Renal cortical epithelial cell (primary cell): Measurements from ENCODE around the gene GNAS-AS1. TPM values are rescaled to one million over a fixed set of nuclear protein-coding genes. Genes with fewer than 3 reads are reported as not detected.

Experiments
- DNase-seq: peaks from one replicate; pipeline ENCODE4 v3.0.0-alpha.2; 2011; ENCODE audit warnings: low read depth
- total RNA-seq: library from RNA; depleted of rRNA; stranded (reverse); fragments of >200 nt; gene quantifications from 2 replicates; pipeline ENCODE4 v1.2.3, GENCODE V29; 2014

Gene GNAS-AS1
- total RNA-seq, 1 donor from 2014 or later, result 0.65 TPM

DNA sequence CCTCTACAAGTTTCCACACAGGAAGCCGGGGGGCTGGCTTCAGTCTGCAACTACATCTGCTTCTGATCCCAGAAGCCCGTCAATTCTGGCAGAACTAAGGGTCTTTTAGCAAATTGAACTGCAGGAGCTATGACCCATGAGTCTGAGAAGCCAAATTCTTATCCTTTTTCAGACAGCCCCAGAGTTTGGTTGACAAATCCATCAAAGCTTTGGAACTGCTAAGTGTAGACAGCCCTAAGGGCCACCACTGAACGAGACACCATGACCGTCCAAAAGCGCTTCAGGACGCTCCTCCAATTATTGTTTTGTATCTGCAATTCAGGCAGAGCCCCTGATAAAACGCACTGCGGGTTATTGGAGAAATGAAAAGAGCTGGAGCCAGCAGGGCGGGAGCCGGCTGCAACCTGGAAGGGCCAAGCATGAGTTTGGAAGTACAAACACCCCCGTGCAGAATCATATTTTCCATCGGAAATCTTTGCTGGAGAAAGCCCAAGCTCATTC, 67.1 kb downstream of the GNAS-AS1 start:
- DNase-seq, result no peak

DNA sequence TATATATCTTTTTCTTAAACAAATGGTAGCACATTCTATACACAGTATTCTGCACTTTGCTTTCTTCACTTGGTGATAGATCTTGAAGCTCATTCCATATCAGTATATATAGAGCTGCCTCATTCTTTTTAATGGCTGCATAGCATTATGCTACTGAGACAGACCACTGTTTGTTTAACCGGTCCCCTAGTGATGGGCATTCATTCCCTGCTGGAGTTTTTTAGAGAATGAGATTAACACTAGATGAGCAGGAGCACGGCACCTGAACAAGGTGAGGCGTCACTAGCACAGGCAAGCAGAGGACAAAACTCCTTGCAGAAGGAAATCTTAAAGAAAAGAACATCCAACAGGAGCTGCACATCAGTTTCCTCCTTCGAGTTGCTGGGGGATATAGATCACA, 69.6 kb downstream of the GNAS-AS1 start:
- no peak for DNase-seq

DNA sequence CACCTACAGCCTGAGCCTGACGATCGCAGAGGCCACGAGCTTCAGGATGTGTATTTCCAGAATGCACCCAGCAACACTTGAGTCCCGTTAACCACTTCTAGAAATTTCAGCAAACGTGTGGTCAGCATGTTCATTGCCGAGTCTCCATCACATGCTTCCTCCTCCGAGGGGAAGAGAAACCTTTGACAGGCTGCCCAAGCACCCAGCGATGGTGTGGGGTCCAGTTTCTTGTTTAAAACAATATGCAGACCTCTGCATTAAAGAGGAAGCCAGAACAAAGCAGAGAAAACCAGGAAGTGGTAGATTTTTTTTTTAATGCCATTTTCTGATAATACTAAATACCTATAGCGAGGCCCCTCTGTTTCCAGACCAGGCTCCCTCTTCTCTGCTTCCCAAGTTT, 71.9 kb downstream of the GNAS-AS1 start:
- DNase-seq, result no peak

DNA sequence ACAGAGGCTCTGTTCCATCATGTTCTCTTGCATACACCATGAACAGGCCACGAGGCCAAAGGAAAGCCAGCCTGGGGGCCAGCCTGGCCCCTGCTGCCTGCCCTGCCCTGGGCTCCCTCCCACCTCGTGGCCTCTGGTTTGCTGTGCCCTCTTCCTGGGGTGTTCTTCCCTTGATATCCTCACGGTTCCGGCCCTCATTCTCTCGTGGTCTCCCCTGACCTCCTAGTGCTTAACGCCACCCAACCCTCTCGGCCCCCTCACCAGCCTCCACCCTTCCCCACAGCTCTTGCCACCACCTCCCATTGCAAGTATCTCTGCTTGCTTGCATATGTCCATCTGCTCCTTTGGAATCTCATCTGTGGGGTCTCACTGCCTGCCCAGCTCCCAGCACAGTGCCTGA, 73.0 kb downstream of the GNAS-AS1 start:
- DNase-seq, result no peak

DNA sequence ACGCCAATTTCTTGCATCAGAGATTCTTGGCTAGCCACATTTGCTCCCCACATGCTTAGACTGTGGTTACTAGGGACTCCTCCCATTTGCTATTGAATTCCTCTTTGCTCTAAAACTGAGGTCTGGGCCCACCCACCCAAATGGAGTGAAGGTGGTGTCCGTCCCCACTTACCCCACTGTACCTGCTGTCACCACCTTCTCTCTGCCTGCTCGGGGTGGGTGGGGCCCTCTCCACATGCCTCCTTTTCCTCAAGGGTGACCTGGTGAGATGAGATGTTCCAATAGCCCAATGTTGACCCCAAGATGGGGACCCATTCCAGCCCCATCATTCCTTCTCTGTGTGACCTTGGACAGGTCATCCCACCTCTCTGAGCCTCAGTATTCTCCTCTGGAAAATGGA, 74.6 kb downstream of the GNAS-AS1 start:
- no peak for DNase-seq

DNA sequence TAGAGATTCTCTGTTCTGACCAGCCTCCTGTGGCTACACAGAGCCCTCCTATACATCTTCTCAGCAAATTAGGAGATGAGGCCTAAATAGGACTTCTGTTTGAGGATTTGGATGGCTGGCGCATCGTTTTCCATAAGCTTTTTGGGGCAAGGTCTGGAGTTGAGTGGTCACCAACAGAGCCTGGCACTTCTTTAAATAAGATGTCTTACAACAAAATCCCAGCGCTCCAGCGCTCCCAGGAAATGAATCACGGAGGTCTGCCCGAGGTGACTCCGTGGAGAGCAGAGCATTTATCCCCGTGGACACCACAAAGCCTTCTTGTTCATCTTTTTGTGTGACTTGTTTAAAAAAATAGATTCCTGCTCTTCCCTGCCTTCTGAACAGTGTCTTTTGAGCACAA, 75.3 kb downstream of the GNAS-AS1 start:
- no peak for DNase-seq

DNA sequence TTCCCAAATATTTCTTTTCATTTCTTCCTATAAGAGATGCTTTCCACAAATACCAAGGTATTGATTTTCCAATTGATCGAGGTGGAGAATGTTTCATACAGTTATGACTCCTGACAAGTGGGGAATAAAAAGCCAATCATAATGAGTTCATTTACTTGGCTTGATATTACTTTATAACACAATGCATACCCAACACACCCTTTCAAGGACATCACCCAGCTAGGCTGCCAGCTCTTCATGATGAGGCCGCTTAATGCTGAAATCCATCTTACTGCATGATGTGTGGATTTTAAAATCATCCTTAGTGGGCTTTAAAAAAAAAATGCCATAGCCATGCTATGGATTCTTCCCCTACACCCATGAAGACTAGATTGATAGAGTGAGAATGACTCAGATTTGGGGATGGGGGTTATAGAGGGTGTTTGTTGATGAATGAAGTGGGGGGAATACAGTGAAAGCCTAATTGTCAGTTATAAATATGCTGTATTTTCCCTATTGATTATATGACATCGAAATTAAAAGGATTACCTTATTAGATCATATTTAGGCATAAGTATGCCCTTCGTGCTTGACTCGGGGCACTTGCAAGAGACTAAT, 75.9 kb downstream of the GNAS-AS1 start:
- DNase-seq, result no peak

DNA sequence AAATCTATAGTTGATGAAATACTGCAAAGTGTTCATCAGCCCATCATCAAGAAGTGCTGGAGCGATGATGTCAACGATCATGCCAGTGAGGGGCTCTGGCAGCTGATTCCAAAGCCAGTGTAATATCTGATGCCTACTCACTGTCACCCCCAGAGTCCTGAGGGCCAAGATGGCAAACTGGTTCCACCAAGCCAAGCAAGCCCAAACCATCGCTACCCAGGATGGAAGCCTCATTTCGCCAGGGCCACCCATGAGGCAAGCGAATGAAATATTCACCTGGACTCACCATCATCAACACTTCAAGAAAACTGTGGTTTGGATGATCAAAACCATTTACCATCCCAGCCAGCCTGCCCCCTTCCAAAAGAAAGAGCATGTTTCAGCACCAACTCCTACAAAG, 76.5 kb downstream of the GNAS-AS1 start:
- no peak for DNase-seq

DNA sequence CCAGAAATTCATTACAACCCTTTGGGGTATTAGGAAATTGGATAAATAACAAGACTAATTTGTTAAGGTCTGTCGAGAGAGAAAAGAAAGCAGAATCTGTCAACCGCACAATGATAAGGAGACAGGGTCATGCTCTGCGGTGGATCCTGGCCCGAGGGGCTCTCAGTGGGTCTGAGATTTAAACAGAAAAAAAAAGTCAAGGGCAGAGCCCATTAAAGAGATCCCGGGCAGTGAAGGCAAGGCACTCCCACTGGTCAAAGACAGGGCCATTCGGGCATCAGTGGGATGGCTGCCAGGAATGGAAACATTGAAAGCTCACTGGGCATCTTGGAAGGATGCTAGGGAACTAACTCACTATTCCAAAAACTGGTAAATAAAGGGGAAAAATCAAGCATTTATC, 77.9 kb downstream of the GNAS-AS1 start:
- DNase-seq, result no peak

Other genes with a start within 250 kb of the GNAS-AS1 start
- 25.9 and 60.6 TPM in 2 replicates for gene STX16, start 199.6 kb downstream of the GNAS-AS1 start, total RNA-seq
- gene NPEPL1, start 158.1 kb downstream of the GNAS-AS1 start, total RNA-seq, result 19.5 and 21.2 TPM in 2 replicates
- 297 and 1,165 TPM in 2 replicates for gene GNAS, start 1.8 kb upstream of the GNAS-AS1 start, total RNA-seq
- 48.4 and 107 TPM in 2 replicates for gene NELFCD, start 130.4 kb upstream of the GNAS-AS1 start, total RNA-seq
- gene CTSZ, start 156.4 kb upstream of the GNAS-AS1 start, total RNA-seq, result 244 and 387 TPM in 2 replicates
- not detected in 2 replicates for gene TUBB1, start 168.5 kb upstream of the GNAS-AS1 start, total RNA-seq
- gene ATP5F1E, start 181.4 kb upstream of the GNAS-AS1 start, total RNA-seq, result 22.2 and 24.7 TPM in 2 replicates
- gene PRELID3B, start 191.9 kb upstream of the GNAS-AS1 start, total RNA-seq, result 86.5 and 133 TPM in 2 replicates